Large intestine (tissue), 3 donors: Measurements from ENCODE around the gene DUSP11. TPM values are rescaled to one million over a fixed set of nuclear protein-coding genes. Genes with fewer than 3 reads are reported as not detected.
"Not testable (repeated sequence)": the region's sequence is repeated elsewhere in the genome, so short reads cannot be mapped to it uniquely, and the experiment has no call there.

Experiments
- DNase-seq, 2 donors: peaks; one replicate each; pipeline versions ENCODE4 v3.0.0 to v3.0.0-alpha.2; 2013
- H3K27ac ChIP-seq: one replicate; pipeline ENCODE4 v1.5.1; 2013; ENCODE audit warnings: low read length
- H3K27me3 ChIP-seq: 2 replicates; pipeline ENCODE4 v1.6.1; 2013; ENCODE audit warnings: low read length; ENCODE audit not compliant: control insufficient read depth, insufficient read depth
- H3K36me3 ChIP-seq: 2 replicates; pipeline ENCODE4 v1.6.1; 2013; ENCODE audit warnings: low read length; ENCODE audit not compliant: control insufficient read depth, insufficient read depth
- H3K4me1 ChIP-seq: one replicate; pipeline ENCODE4 v1.6.1; 2013; ENCODE audit warnings: low read length; ENCODE audit not compliant: control insufficient read depth, insufficient read depth
- H3K4me3 ChIP-seq: one replicate; pipeline ENCODE4 v1.5.1; 2013; ENCODE audit warnings: low read length
- H3K9me3 ChIP-seq: one replicate; pipeline ENCODE4 v1.6.1; 2013; ENCODE audit warnings: mild to moderate bottlenecking, low read depth, low read length, moderate library complexity; ENCODE audit not compliant: control insufficient read depth
- WGBS: methylation state at CpG from one replicate; pipeline ENCODE4 v1.1.5; 2013; ENCODE audit warnings: low lambda C conversion rate; ENCODE audit not compliant: insufficient coverage; 5-methylcytosine and 5-hydroxymethylcytosine counted together
- polyA plus RNA-seq: library from polyadenylated mRNA; unstranded; fragments of 120-200 nt; gene quantifications from one replicate; pipeline ENCODE4 v1.2.1, GENCODE V29; 2013

The DUSP11 gene
- polyA plus RNA-seq, 1 donor, result 29.1 TPM

GRCh38 chr2:73776869-73777519, 2.9 kb downstream of the DUSP11 start:
- Histone ChIP-seq H3K36me3 (peaks cover 38% of the 10 kb centered on the region), H3K27ac (no peak overlapping the region)
- 96% methylated on average over 5 of the region's 8 CpGs for WGBS

GRCh38 chr2:73776381-73776780, 3.5 kb downstream of the DUSP11 start:
- Histone ChIP-seq H3K27ac (no peak overlapping the region), H3K36me3 (peaks cover 40% of the 10 kb centered on the region), H3K9me3 (no peaks in the 10 kb centered on the region), H3K27me3 (no peaks in the 10 kb centered on the region), H3K4me3 (no peak overlapping the region), H3K4me1 (peaks cover 5% of the 10 kb centered on the region)
- WGBS, result 100% methylated on average over 1 of the region's 4 CpGs
- DNase-seq, result no peak

More at GRCh38 chr2:73776869-73777519, 2.9 kb downstream of the DUSP11 start:
- peaks cover 5% of the 10 kb centered on the region for H3K4me1 ChIP-seq
- DNase-seq, result no peak
- H3K9me3 ChIP-seq, result no peaks in the 10 kb centered on the region
- no peaks in the 10 kb centered on the region for H3K27me3 ChIP-seq
- no peak overlapping the region for H3K4me3 ChIP-seq

- DNase-seq, result no peak
- no peaks in the 10 kb centered on the region for H3K4me1 ChIP-seq
- H3K4me3 ChIP-seq, result no peak overlapping the region
- H3K27me3 ChIP-seq, result no peaks in the 10 kb centered on the region
- no peaks in the 10 kb centered on the region for H3K9me3 ChIP-seq
- H3K36me3 ChIP-seq, result peaks cover 60% of the 10 kb centered on the region
- H3K27ac ChIP-seq, result no peak overlapping the region
Measured at GRCh38 chr2:73772819-73773218, 7.1 kb downstream of the DUSP11 start.

- no CpG with 5 or more reads among the region's 3 CpGs for WGBS
- H3K27me3 ChIP-seq, result no peaks in the 10 kb centered on the region
- no peak for DNase-seq
- no peaks in the 10 kb centered on the region for H3K9me3 ChIP-seq
- H3K36me3 ChIP-seq, result peaks cover 62% of the 10 kb centered on the region
- H3K27ac ChIP-seq, result no peak overlapping the region
- no peaks in the 10 kb centered on the region for H3K4me1 ChIP-seq
- H3K4me3 ChIP-seq, result no peak overlapping the region
Measured at GRCh38 chr2:73770725-73771124, 9.2 kb downstream of the DUSP11 start.

GRCh38 chr2:73766994-73767393, 12.9 kb downstream of the DUSP11 start:
- 96% methylated on average over 4 of the region's 4 CpGs for WGBS
- Histone ChIP-seq H3K27ac (no peak overlapping the region), H3K9me3 (no peaks in the 10 kb centered on the region), H3K27me3 (no peaks in the 10 kb centered on the region), H3K4me1 (no peaks in the 10 kb centered on the region), H3K36me3 (peaks cover 55% of the 10 kb centered on the region), H3K4me3 (no peak overlapping the region)
- DNase-seq, result no peak

- H3K4me3 ChIP-seq, result no peak overlapping the region
- H3K4me1 ChIP-seq, result no peaks in the 10 kb centered on the region
- H3K9me3 ChIP-seq, result no peaks in the 10 kb centered on the region
- DNase-seq, result no peak
- peaks cover 59% of the 10 kb centered on the region for H3K36me3 ChIP-seq
- H3K27me3 ChIP-seq, result no peaks in the 10 kb centered on the region
- no peak overlapping the region for H3K27ac ChIP-seq
- WGBS, result no CpG with 5 or more reads among the region's 1 CpG
Measured at GRCh38 chr2:73766349-73766748, 13.6 kb downstream of the DUSP11 start.

GRCh38 chr2:73764945-73765344, 15.0 kb downstream of the DUSP11 start:
- no CpG with 5 or more reads among the region's 1 CpG for WGBS
- Histone ChIP-seq H3K4me3 (no peak overlapping the region), H3K27me3 (no peaks in the 10 kb centered on the region), H3K4me1 (no peaks in the 10 kb centered on the region), H3K9me3 (no peaks in the 10 kb centered on the region), H3K36me3 (peaks cover 65% of the 10 kb centered on the region), H3K27ac (no peak overlapping the region)
- no peak for DNase-seq

GRCh38 chr2:73762571-73762970, 17.3 kb downstream of the DUSP11 start:
- DNase-seq, result no peak
- no CpG with 5 or more reads among the region's 1 CpG for WGBS
- Histone ChIP-seq H3K4me3 (no peak overlapping the region), H3K4me1 (no peaks in the 10 kb centered on the region), H3K36me3 (peaks cover 58% of the 10 kb centered on the region), H3K27me3 (no peaks in the 10 kb centered on the region), H3K9me3 (no peaks in the 10 kb centered on the region), H3K27ac (no peak overlapping the region)

GRCh38 chr2:73759904-73760303, 20.0 kb downstream of the DUSP11 start:
- DNase-seq, result no peak
- H3K27me3 ChIP-seq, result no peaks in the 10 kb centered on the region
- WGBS, result no CpG with 5 or more reads among the region's 2 CpGs
- no peak overlapping the region for H3K4me3 ChIP-seq
- peaks cover 59% of the 10 kb centered on the region for H3K36me3 ChIP-seq
- H3K27ac ChIP-seq, result no peak overlapping the region
- no peaks in the 10 kb centered on the region for H3K9me3 ChIP-seq
- no peaks in the 10 kb centered on the region for H3K4me1 ChIP-seq

GRCh38 chr2:73759285-73759764, 20.6 kb downstream of the DUSP11 start:
- H3K36me3 ChIP-seq, result peaks cover 58% of the 10 kb centered on the region
- no peaks in the 10 kb centered on the region for H3K27me3 ChIP-seq
- H3K27ac ChIP-seq, result no peak overlapping the region
- WGBS, result no CpG with 5 or more reads among the region's 3 CpGs
- no peak for DNase-seq
- peaks cover 3% of the 10 kb centered on the region for H3K9me3 ChIP-seq
- H3K4me3 ChIP-seq, result no peak overlapping the region
- no peaks in the 10 kb centered on the region for H3K4me1 ChIP-seq

- H3K36me3 ChIP-seq, result peaks cover 60% of the 10 kb centered on the region
- not testable (repeated sequence) for H3K27me3 ChIP-seq, H3K9me3 ChIP-seq, H3K4me3 ChIP-seq, DNase-seq, H3K4me1 ChIP-seq, H3K27ac ChIP-seq
- no CpG with 5 or more reads among the region's 7 CpGs for WGBS
Measured at GRCh38 chr2:73754332-73754731, 25.6 kb downstream of the DUSP11 start.
